GM21737 (cell line): Measurements from ENCODE around the gene ITPKB.

Experiments used
- ATAC-seq: cut with Tn5 transposase; IDR thresholded peaks from one replicate; pipeline ENCODE4 v1.9.1; 2021; ENCODE audit warnings: mild to moderate bottlenecking, moderate library complexity; ENCODE audit not compliant: unreplicated experiment

Gene ITPKB

DNA sequence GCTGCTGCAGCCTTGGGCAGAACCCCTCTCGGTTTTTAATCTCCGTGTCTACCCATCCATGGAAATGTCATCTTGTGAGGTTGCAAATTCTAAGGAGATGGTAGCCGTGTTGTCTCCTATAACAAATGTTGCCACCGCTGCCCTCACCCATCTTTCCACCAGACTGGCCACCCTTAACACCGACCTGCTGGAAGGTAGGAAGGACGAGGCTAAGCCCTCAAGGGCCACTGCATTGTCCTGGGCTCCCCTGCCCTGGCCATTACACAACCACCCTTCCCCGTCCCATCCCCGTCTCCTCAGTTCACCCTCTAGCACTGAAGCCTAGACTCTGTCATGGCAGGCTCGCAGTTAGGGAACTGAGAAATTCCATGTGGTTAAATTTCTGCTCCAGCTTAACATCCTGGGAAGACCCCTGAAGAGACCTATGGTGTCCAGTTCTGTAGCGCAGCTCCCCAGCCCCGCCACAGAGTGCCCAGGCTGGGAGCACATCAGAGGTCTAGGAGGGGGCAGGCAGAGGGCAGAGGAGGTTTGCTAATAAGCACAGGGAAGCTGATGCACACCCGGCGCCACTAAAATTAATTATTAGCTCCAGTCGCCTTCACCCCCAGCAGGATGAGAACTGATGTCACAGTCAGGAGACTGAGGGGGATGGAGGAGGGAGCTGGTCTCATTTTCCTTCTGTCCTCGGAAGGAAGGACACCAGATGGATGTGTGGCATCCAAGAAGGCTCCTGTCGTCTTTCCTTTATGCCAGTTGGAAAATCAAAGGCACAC lies 152.2 kb downstream of the ITPKB start:
- no peak for ATAC-seq

DNA sequence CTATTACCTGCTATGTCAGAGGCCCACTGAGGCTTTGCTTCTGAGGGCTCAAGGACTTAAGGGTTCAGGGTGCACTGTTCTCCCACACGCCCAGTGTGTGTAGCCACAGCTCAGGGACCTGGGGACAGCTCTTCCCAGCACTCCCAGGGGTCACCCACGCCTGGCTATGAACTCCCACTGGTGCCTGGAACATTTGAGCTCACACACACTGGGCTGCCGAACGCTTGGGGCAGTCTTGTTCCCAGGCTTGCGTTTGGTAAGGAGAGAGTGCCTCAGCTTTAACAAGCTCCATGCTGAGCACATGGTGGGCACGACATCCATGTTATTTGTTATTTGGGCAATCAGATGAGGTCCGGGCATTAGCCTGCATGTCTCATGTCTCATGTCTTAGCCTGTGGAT lies 153.0 kb downstream of the ITPKB start:
- no peak for ATAC-seq

DNA sequence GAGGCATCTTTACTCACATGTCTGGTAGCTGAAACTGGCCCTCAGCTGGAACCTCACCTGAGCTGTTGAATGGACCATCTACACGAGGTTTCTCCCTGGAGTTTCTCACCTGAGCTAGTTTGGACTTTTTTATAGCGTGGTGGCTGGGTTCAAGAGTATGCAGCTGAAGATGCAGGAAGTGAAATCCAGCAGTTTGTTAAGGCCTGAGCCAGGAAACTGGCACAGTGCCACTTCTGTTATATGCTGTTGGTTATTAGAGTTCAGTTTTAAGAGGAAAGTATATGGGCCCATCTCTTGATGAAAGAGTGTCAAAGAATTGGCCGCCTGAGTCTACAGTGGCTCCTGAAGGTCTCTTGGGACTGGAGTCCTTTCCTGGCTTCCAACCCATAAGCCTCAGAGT lies 154.9 kb downstream of the ITPKB start:
- no peak for ATAC-seq

DNA sequence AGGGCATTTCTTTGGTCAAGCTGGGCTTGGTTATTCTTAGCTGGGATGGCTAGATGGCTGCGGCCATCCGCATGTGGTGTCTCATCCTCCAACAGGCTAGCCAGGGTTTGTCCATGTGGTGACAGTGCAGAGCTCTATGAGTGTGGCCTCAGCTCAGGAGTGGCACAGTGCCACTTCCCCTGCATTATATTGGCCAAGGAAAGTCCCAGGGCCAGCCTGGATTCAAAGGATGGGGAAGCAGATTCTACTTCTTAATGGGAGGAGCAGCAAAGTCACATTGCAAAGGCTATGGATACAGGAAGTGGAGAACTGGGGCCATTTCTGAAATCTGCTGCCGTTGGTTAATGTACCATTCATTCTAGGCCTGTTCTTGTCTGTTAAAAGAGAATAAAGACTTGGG lies 156.1 kb downstream of the ITPKB start:
- no peak for ATAC-seq
